GM18505 (cell line): Measurements from ENCODE around the gene LRRC63.
"Not testable (repeated sequence)": the region's sequence is repeated elsewhere in the genome, so short reads cannot be mapped to it uniquely, and the experiment has no call there.

Experiments used
- ATAC-seq: cut with Tn5 transposase; IDR thresholded peaks from one replicate; pipeline ENCODE4 v1.9.1; 2021; ENCODE audit not compliant: unreplicated experiment
- POLR2A ChIP-seq: IDR thresholded peaks from 4 replicates; pipeline ENCODE4 v1.6.1; 2011; ENCODE audit warnings: borderline replicate concordance; ENCODE audit not compliant: insufficient read depth, insufficient read length; ENCODE audit errors: extremely low read depth

Gene LRRC63

GRCh38 chr13:46211483-46212351 is at the start of gene LRRC63:
Gene LRRC63, plus strand, starts transcription at chr13:46211928. Its CDS starts 1,107 bp downstream, at chr13:46213035.
- ATAC-seq = peak; percentile 95
- TF ChIP-seq POLR2A = peak; percentile 52

- ATAC-seq = not testable (repeated sequence)
These were observed 49.0 kb upstream of the LRRC63 start for GRCh38 chr13:46162741-46163140.

- no peak for TF ChIP-seq POLR2A
- ATAC-seq = no peak
These were observed 47.1 kb upstream of the LRRC63 start for GRCh38 chr13:46164661-46165060.

- peak; percentile 46 for ATAC-seq
- TF ChIP-seq POLR2A = peak; percentile 13
These were observed 46.1 kb upstream of the LRRC63 start for GRCh38 chr13:46165485-46166223.

- no peak for ATAC-seq
- no peak for TF ChIP-seq POLR2A
These were observed 45.5 kb upstream of the LRRC63 start for GRCh38 chr13:46166224-46166584.

GRCh38 chr13:46166947-46167610 is 44.6 kb upstream of the LRRC63 start:
- peak; percentile 36 for TF ChIP-seq POLR2A
- no peak for ATAC-seq

GRCh38 chr13:46168341-46168740 is 43.4 kb upstream of the LRRC63 start:
- no peak for ATAC-seq
- TF ChIP-seq POLR2A = peak; percentile 71

- ATAC-seq = no peak
- TF ChIP-seq POLR2A = no peak
These were observed 42.9 kb upstream of the LRRC63 start for GRCh38 chr13:46168783-46169182.

GRCh38 chr13:46169758-46170157 is 42.0 kb upstream of the LRRC63 start:
- ATAC-seq = no peak

GRCh38 chr13:46170268-46170667 is 41.5 kb upstream of the LRRC63 start:
- no peak for ATAC-seq
- TF ChIP-seq POLR2A = peak; percentile 21

More at GRCh38 chr13:46169758-46170157, 42.0 kb upstream of the LRRC63 start:
- no peak for TF ChIP-seq POLR2A

GRCh38 chr13:46170687-46171086 is 41.0 kb upstream of the LRRC63 start:
- TF ChIP-seq POLR2A = no peak
- ATAC-seq = no peak

GRCh38 chr13:46171217-46171616 is 40.5 kb upstream of the LRRC63 start:
- TF ChIP-seq POLR2A = no peak
- ATAC-seq = no peak

- TF ChIP-seq POLR2A = no peak
- no peak for ATAC-seq
These were observed 40.0 kb upstream of the LRRC63 start for GRCh38 chr13:46171739-46172138.
